Body of pancreas (tissue), 4 donors: ENCODE measurements around the gene FJX1.

ENCODE experiments used
- CTCF ChIP-seq, 7 experiments: fragments of 450-650 bp in 4 of 7; fragments of 200-600 bp in 3 of 7; sonication (generic) in 3 of 7; IDR thresholded peaks; one replicate each; pipeline ENCODE4 v1.5.1; 2016 to 2019; ENCODE audit warnings: antibody characterized with exemption in 7 of 7
- POLR2A ChIP-seq, 3 donors: fragments of 450-650 bp; IDR thresholded peaks; one replicate each; pipeline ENCODE4 v1.6.1; 2016; ENCODE audit warnings: antibody characterized with exemption in 3 of 3, mild to moderate bottlenecking in 2 of 3

- TF ChIP-seq CTCF (IDR thresholded peaks at IDR 0.05) (no peak), POLR2A (IDR thresholded peaks at IDR 0.05) (no peak)
Measured at GRCh38 chr11:35583843-35584242, 34.4 kb upstream of the FJX1 start.
